HepG2 (cell line): Measurements from ENCODE around the gene CCDC174. TPM values are rescaled to one million over a fixed set of nuclear protein-coding genes. Genes with fewer than 3 reads are reported as not detected.
A peak's percentile ranks its signal among the peaks of the same experiment; 100 is the strongest.

ENCODE experiments used
- AKAP8 ChIP-seq: sonication (generic); formaldehyde crosslinking; IDR thresholded peaks from 2 replicates; pipeline ENCODE4 v1.5.1; 2020; ENCODE audit warnings: mild to moderate bottlenecking, missing genetic modification reagents
- FOXJ3 ChIP-seq: sonication (generic); formaldehyde crosslinking; IDR thresholded peaks from 2 replicates; pipeline ENCODE4 v1.4.0; 2020; ENCODE audit warnings: missing genetic modification reagents, mild to moderate bottlenecking, borderline replicate concordance
- KDM5B ChIP-seq: sonication (generic); formaldehyde crosslinking; IDR thresholded peaks from 2 replicates; pipeline ENCODE4 v1.4.0; 2020; ENCODE audit warnings: missing genetic modification reagents, mild to moderate bottlenecking, borderline replicate concordance
- MYC ChIP-seq: sonication (generic); formaldehyde crosslinking; IDR thresholded peaks from 2 replicates; pipeline ENCODE4 v1.9.0; 2021; ENCODE audit warnings: missing genetic modification reagents, borderline replicate concordance
- NAIF1 ChIP-seq: sonication (generic); formaldehyde crosslinking; IDR thresholded peaks from 2 replicates; pipeline ENCODE4 v1.5.0; 2020; ENCODE audit warnings: mild to moderate bottlenecking, missing genetic modification reagents, borderline replicate concordance
- NCOR1 ChIP-seq: fragments of 200-600 bp; sonication (generic); IDR thresholded peaks from 2 replicates; pipeline ENCODE4 v1.7.0; 2017; ENCODE audit warnings: antibody characterized with exemption, low read length, borderline replicate concordance
- PHF8 ChIP-seq: sonication (generic); formaldehyde crosslinking; IDR thresholded peaks from 2 replicates; pipeline ENCODE4 v1.5.0; 2020; ENCODE audit warnings: missing genetic modification reagents
- RAD21 ChIP-seq: fragments of 450-650 bp; formaldehyde crosslinking; IDR thresholded peaks from 2 replicates; pipeline ENCODE4 v1.5.0; 2020; ENCODE audit warnings: mild to moderate bottlenecking
- SALL1 ChIP-seq: sonication (generic); formaldehyde crosslinking; IDR thresholded peaks from 2 replicates; pipeline ENCODE4 v1.8.0; 2022; ENCODE audit warnings: mild to moderate bottlenecking, missing genetic modification reagents
- SETDB1 ChIP-seq: sonication (generic); formaldehyde crosslinking; IDR thresholded peaks from 2 replicates; pipeline ENCODE4 v1.5.1; 2020; ENCODE audit warnings: missing genetic modification reagents, mild to moderate bottlenecking, borderline replicate concordance
- SIX1 ChIP-seq: sonication (generic); formaldehyde crosslinking; IDR thresholded peaks from 2 replicates; pipeline ENCODE4 v1.4.0; 2020; ENCODE audit warnings: missing genetic modification reagents, borderline replicate concordance
- TBP ChIP-seq: sonication (generic); formaldehyde crosslinking; IDR thresholded peaks from 2 replicates; pipeline ENCODE4 v1.5.0; 2020; ENCODE audit warnings: missing genetic modification reagents
- ZNF20 ChIP-seq: sonication (generic); formaldehyde crosslinking; IDR thresholded peaks from 2 replicates; pipeline ENCODE4 v1.4.0; 2020; ENCODE audit warnings: mild to moderate bottlenecking, moderate library complexity, missing genetic modification reagents
- ZNF235 ChIP-seq: sonication (generic); formaldehyde crosslinking; IDR thresholded peaks from 2 replicates; pipeline ENCODE4 v1.8.1; 2023; ENCODE audit warnings: mild to moderate bottlenecking, missing genetic modification reagents, borderline replicate concordance
- ZNF619 ChIP-seq: sonication (generic); formaldehyde crosslinking; IDR thresholded peaks from 2 replicates; pipeline ENCODE4 v1.4.0; 2020; ENCODE audit warnings: mild to moderate bottlenecking, missing genetic modification reagents
- polyA plus RNA-seq, 8 experiments: library from polyadenylated mRNA; depleted of rRNA in 3 of 8; stranded (reverse) in 7 of 8; unstranded in 1 of 8; fragments of >200 nt; fragmentation: Illumina TruSeq in 4 of 8; extraction: Trizol in 4 of 8; gene quantifications; 2 replicates each; pipeline versions ENCODE4 v1.2.1 to v1.2.3, GENCODE V29; 2011 to 2016; ENCODE audit warnings: low read depth in 4 of 8, missing spikeins in 1 of 8, mixed read lengths in 1 of 8; ENCODE audit not compliant: insufficient read depth in 1 of 8
- total RNA-seq, 5 experiments: library from RNA; depleted of rRNA; stranded (reverse); fragments of >200 nt; fragmentation: Illumina TruSeq; extraction: Trizol; gene quantifications; 2 replicates each; pipeline ENCODE4 v1.2.3, GENCODE V29; 2016; ENCODE audit warnings: low read depth in 1 of 5
- TF ChIP-seq, protein P1 (sequence below): IDR thresholded peaks from 2 replicates; pipeline ENCODE4 v1.6.1; 2016; ENCODE audit warnings: missing genetic modification reagents, missing compliant biosample characterization
- TF ChIP-seq, protein P2 (sequence below): sonication (generic); formaldehyde crosslinking; IDR thresholded peaks from 2 replicates; pipeline ENCODE4 v1.4.0; 2020; ENCODE audit warnings: missing genetic modification reagents, borderline replicate concordance
- TF ChIP-seq, protein P3 (sequence below): sonication (generic); formaldehyde crosslinking; IDR thresholded peaks from 2 replicates; pipeline ENCODE4 v1.4.0; 2020; ENCODE audit warnings: missing genetic modification reagents
- TF ChIP-seq, protein P4 (sequence below): sonication (generic); formaldehyde crosslinking; IDR thresholded peaks from 2 replicates; pipeline ENCODE4 v1.5.1; 2020; ENCODE audit warnings: mild to moderate bottlenecking, missing genetic modification reagents
- TF ChIP-seq, protein P5 (sequence below): IDR thresholded peaks from 2 replicates; pipeline ENCODE4 v1.6.1; 2016; ENCODE audit warnings: low read depth, borderline replicate concordance

The CCDC174 gene
- total and polyA plus RNA-seq, 2 of the 13 experiments (the other 11 are each of a cell fraction or from before 2014, with no cell fraction given): 5.4 to 11.0 TPM

DNA sequence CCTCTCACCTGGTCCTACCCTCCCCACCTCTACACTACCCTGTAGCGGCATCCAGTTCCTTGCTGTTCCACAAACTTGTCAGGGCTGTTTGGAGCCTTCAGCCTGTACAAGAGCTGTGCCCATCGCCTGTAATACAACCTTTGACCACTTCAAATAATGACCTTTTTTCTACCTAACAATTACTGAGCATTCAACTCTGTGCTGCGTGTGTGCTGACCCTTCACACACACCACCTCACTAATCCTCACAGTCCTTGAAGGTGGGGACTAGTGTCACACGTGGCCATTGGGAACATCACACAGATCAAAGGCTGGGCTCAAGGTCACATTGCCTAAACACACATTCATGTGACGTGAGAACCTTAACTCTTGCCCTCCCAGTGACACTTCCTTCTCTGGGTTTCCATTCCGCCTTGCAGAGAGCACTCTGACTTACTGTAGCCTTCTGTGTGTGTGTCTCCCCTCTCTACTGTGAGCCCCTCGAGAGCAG lies 26.5 kb downstream of the CCDC174 start (continued):
- TF ChIP-seq ZNF235 (no peak), SETDB1 (CRISPR knock-in tag) (no peak), FOXJ3 (CRISPR knock-in tag) (peak; percentile 77; the same call in 1 of the 2 replicates), NCOR1 (peak; percentile 89), SALL1 (peak; percentile 98), PHF8 (0 out of 2 replicates have a peak, but pooled peaks have one; percentile 15), TBP (CRISPR knock-in tag) (no peak), KDM5B (CRISPR knock-in tag) (no peak; the same call in 1 of the 2 replicates), MYC (CRISPR knock-in tag) (peak; percentile 95), AKAP8 (CRISPR knock-in tag) (no peak), NAIF1 (CRISPR knock-in tag) (no peak), ZNF619 (CRISPR knock-in tag) (0 out of 2 replicates have a peak, but pooled peaks have one; percentile 39), RAD21 (CRISPR knock-in tag) (peak; percentile 28; the same call in 1 of the 2 replicates), SIX1 (CRISPR knock-in tag) (peak; percentile 69; the same call in 1 of the 2 replicates), ZNF20 (no peak)
- TF ChIP-seq, protein P1, sequence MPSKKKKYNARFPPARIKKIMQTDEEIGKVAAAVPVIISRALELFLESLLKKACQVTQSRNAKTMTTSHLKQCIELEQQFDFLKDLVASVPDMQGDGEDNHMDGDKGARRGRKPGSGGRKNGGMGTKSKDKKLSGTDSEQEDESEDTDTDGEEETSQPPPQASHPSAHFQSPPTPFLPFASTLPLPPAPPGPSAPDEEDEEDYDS: peak; percentile 38; the same call in 1 of the 2 replicates
- TF ChIP-seq, protein P2, sequence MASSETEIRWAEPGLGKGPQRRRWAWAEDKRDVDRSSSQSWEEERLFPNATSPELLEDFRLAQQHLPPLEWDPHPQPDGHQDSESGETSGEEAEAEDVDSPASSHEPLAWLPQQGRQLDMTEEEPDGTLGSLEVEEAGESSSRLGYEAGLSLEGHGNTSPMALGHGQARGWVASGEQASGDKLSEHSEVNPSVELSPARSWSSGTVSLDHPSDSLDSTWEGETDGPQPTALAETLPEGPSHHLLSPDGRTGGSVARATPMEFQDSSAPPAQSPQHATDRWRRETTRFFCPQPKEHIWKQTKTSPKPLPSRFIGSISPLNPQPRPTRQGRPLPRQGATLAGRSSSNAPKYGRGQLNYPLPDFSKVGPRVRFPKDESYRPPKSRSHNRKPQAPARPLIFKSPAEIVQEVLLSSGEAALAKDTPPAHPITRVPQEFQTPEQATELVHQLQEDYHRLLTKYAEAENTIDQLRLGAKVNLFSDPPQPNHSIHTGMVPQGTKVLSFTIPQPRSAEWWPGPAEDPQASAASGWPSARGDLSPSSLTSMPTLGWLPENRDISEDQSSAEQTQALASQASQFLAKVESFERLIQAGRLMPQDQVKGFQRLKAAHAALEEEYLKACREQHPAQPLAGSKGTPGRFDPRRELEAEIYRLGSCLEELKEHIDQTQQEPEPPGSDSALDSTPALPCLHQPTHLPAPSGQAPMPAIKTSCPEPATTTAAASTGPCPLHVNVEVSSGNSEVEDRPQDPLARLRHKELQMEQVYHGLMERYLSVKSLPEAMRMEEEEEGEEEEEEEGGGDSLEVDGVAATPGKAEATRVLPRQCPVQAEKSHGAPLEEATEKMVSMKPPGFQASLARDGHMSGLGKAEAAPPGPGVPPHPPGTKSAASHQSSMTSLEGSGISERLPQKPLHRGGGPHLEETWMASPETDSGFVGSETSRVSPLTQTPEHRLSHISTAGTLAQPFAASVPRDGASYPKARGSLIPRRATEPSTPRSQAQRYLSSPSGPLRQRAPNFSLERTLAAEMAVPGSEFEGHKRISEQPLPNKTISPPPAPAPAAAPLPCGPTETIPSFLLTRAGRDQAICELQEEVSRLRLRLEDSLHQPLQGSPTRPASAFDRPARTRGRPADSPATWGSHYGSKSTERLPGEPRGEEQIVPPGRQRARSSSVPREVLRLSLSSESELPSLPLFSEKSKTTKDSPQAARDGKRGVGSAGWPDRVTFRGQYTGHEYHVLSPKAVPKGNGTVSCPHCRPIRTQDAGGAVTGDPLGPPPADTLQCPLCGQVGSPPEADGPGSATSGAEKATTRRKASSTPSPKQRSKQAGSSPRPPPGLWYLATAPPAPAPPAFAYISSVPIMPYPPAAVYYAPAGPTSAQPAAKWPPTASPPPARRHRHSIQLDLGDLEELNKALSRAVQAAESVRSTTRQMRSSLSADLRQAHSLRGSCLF (CRISPR knock-in tag): no peak
- TF ChIP-seq, protein P3, sequence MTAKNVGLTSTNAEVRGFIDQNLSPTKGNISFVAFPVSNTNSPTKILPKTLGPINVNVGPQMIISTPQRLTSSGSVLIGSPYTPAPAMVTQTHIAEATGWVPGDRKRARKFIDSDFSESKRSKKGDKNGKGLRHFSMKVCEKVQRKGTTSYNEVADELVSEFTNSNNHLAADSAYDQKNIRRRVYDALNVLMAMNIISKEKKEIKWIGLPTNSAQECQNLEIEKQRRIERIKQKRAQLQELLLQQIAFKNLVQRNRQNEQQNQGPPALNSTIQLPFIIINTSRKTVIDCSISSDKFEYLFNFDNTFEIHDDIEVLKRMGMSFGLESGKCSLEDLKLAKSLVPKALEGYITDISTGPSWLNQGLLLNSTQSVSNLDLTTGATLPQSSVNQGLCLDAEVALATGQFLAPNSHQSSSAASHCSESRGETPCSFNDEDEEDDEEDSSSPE (CRISPR knock-in tag): peak; percentile 44; the same call in 1 of the 2 replicates
- TF ChIP-seq, protein P4, sequence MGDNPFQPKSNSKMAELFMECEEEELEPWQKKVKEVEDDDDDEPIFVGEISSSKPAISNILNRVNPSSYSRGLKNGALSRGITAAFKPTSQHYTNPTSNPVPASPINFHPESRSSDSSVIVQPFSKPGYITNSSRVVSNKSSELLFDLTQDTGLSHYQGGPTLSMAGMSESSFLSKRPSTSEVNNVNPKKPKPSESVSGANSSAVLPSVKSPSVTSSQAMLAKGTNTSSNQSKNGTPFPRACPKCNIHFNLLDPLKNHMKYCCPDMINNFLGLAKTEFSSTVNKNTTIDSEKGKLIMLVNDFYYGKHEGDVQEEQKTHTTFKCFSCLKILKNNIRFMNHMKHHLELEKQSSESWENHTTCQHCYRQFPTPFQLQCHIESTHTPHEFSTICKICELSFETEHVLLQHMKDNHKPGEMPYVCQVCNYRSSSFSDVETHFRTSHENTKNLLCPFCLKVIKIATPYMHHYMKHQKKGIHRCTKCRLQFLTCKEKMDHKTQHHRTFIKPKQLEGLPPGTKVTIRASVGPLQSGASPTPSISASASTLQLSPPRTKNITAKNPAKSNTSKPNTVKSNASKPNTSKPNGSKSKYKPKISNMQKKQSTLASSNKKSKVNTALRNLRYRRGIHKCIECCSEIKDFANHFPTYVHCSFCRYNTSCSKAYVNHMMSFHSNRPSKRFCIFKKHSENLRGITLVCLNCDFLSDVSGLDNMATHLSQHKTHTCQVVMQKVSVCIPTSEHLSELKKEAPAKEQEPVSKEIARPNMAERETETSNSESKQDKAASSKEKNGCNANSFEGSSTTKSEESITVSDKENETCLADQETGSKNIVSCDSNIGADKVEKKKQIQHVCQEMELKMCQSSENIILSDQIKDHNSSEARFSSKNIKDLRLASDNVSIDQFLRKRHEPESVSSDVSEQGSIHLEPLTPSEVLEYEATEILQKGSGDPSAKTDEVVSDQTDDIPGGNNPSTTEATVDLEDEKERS (CRISPR knock-in tag): peak; percentile 75
- TF ChIP-seq, protein P5, sequence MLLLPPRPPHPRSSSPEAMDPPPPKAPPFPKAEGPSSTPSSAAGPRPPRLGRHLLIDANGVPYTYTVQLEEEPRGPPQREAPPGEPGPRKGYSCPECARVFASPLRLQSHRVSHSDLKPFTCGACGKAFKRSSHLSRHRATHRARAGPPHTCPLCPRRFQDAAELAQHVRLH (CRISPR knock-in tag): peak; percentile 89; the same call in 1 of the 2 replicates
